Astrocyte (in vitro differentiated cells and primary cell): ENCODE measurements around the gene TBC1D8.

Source experiments
- EZH2 ChIP-seq: IDR thresholded peaks from 2 replicates; pipeline ENCODE4 v1.6.1; 2012; ENCODE audit warnings: mild to moderate bottlenecking, low read length, inconsistent platforms; ENCODE audit not compliant: insufficient read depth
- TF ChIP-seq, protein P1 (sequence below): IDR thresholded peaks from 2 replicates; pipeline ENCODE4 v1.5.1; 2011; ENCODE audit warnings: low read depth, mild to moderate bottlenecking, inconsistent platforms, low read length, moderate library complexity; ENCODE audit not compliant: insufficient read depth

DNA sequence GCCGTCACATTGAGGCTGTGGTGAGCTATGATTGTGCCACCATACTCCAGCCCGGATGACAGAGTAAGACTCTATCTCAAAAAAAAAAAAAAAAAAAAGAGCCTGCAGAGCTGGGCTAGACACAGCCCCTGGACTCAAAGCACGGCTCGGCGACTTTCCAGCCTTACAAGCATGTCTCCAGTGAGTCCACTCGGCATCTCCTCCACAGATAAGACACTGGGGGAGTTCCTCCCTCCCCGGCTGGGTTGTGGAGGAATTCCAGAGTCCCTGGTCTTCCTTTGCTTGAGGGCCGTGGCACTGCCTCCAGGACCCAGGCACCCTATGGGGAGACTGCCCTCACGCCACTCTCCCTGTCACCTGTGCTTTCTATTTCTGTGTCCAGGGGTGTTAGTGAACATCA lies 180.0 kb downstream of the TBC1D8 start:
- TF ChIP-seq, protein P1, sequence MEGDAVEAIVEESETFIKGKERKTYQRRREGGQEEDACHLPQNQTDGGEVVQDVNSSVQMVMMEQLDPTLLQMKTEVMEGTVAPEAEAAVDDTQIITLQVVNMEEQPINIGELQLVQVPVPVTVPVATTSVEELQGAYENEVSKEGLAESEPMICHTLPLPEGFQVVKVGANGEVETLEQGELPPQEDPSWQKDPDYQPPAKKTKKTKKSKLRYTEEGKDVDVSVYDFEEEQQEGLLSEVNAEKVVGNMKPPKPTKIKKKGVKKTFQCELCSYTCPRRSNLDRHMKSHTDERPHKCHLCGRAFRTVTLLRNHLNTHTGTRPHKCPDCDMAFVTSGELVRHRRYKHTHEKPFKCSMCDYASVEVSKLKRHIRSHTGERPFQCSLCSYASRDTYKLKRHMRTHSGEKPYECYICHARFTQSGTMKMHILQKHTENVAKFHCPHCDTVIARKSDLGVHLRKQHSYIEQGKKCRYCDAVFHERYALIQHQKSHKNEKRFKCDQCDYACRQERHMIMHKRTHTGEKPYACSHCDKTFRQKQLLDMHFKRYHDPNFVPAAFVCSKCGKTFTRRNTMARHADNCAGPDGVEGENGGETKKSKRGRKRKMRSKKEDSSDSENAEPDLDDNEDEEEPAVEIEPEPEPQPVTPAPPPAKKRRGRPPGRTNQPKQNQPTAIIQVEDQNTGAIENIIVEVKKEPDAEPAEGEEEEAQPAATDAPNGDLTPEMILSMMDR: no peak
- no peak for TF ChIP-seq EZH2
